ES-I3 (cell line): Measurements from ENCODE around the gene MRGPRF.

Experiments used
- H3K36me3 ChIP-seq: 2 replicates; pipeline ENCODE4 v1.6.1; 2013; ENCODE audit warnings: mild to moderate bottlenecking, low read length, control low read depth, moderate library complexity; ENCODE audit not compliant: insufficient read depth
- H3K4me1 ChIP-seq: 2 replicates; pipeline ENCODE4 v1.6.1; 2013; ENCODE audit warnings: mild to moderate bottlenecking, control low read depth, low read length; ENCODE audit not compliant: insufficient read depth
- H3K9ac ChIP-seq: 2 replicates; pipeline ENCODE4 v1.6.1; 2013; ENCODE audit warnings: low read depth, mild to moderate bottlenecking, low read length, moderate library complexity
- H3K9me3 ChIP-seq: 2 replicates; pipeline ENCODE4 v1.6.1; 2013; ENCODE audit warnings: mild to moderate bottlenecking, low read length, moderate library complexity; ENCODE audit not compliant: control insufficient read depth, insufficient read depth

The MRGPRF gene

GRCh38 chr11:68968306-68969250, 44.5 kb downstream of the MRGPRF start:
- H3K36me3 ChIP-seq = no peaks in the 10 kb centered on the region
- no peak overlapping the region for H3K9ac ChIP-seq
- H3K4me1 ChIP-seq = no peaks in the 10 kb centered on the region
- H3K9me3 ChIP-seq = no peaks in the 10 kb centered on the region

- Histone ChIP-seq H3K9ac (no peak overlapping the region), H3K9me3 (no peaks in the 10 kb centered on the region), H3K36me3 (no peaks in the 10 kb centered on the region), H3K4me1 (no peaks in the 10 kb centered on the region)
These were observed 45.9 kb downstream of the MRGPRF start for GRCh38 chr11:68966894-68967780.

GRCh38 chr11:68965901-68966853, 46.9 kb downstream of the MRGPRF start:
- no peak overlapping the region for H3K9ac ChIP-seq
- H3K4me1 ChIP-seq = no peaks in the 10 kb centered on the region
- H3K9me3 ChIP-seq = no peaks in the 10 kb centered on the region
- no peaks in the 10 kb centered on the region for H3K36me3 ChIP-seq

- no peaks in the 10 kb centered on the region for H3K9me3 ChIP-seq
- H3K4me1 ChIP-seq = no peaks in the 10 kb centered on the region
- H3K9ac ChIP-seq = no peak overlapping the region
- H3K36me3 ChIP-seq = no peaks in the 10 kb centered on the region
These were observed 49.3 kb downstream of the MRGPRF start for GRCh38 chr11:68963779-68964178.

- Histone ChIP-seq H3K36me3 (no peaks in the 10 kb centered on the region), H3K9ac (no peak overlapping the region), H3K4me1 (no peaks in the 10 kb centered on the region), H3K9me3 (no peaks in the 10 kb centered on the region)
These were observed 50.4 kb downstream of the MRGPRF start for GRCh38 chr11:68962527-68963250.

GRCh38 chr11:68961245-68961644, 51.8 kb downstream of the MRGPRF start:
- H3K4me1 ChIP-seq = no peaks in the 10 kb centered on the region
- no peak overlapping the region for H3K9ac ChIP-seq
- H3K9me3 ChIP-seq = no peaks in the 10 kb centered on the region
- no peaks in the 10 kb centered on the region for H3K36me3 ChIP-seq

- Histone ChIP-seq H3K9ac (no peak overlapping the region), H3K4me1 (no peaks in the 10 kb centered on the region), H3K36me3 (no peaks in the 10 kb centered on the region), H3K9me3 (no peaks in the 10 kb centered on the region)
These were observed 52.6 kb downstream of the MRGPRF start for GRCh38 chr11:68960294-68961071.

- Histone ChIP-seq H3K9ac (no peak overlapping the region), H3K9me3 (no peaks in the 10 kb centered on the region), H3K36me3 (no peaks in the 10 kb centered on the region), H3K4me1 (peaks cover 5% of the 10 kb centered on the region; the same call in 1 of the 2 replicates)
These were observed 53.4 kb downstream of the MRGPRF start for GRCh38 chr11:68959465-68960293.

GRCh38 chr11:68958211-68958610, 54.8 kb downstream of the MRGPRF start:
- no peaks in the 10 kb centered on the region for H3K9me3 ChIP-seq
- no peaks in the 10 kb centered on the region for H3K36me3 ChIP-seq
- H3K9ac ChIP-seq = no peak overlapping the region
- peaks cover 5% of the 10 kb centered on the region; the same call in 1 of the 2 replicates for H3K4me1 ChIP-seq

- Histone ChIP-seq H3K36me3 (no peaks in the 10 kb centered on the region), H3K4me1 (peaks cover 5% of the 10 kb centered on the region; the same call in 1 of the 2 replicates), H3K9me3 (no peaks in the 10 kb centered on the region), H3K9ac (no peak overlapping the region)
These were observed 56.3 kb downstream of the MRGPRF start for GRCh38 chr11:68956547-68957254.

- Histone ChIP-seq H3K9ac (no peak overlapping the region), H3K4me1 (peaks cover 6% of the 10 kb centered on the region; the same call in 1 of the 2 replicates), H3K9me3 (no peaks in the 10 kb centered on the region), H3K36me3 (no peaks in the 10 kb centered on the region)
These were observed 56.9 kb downstream of the MRGPRF start for GRCh38 chr11:68956142-68956541.

- H3K4me1 ChIP-seq = peaks cover 11% of the 10 kb centered on the region
- no peaks in the 10 kb centered on the region for H3K36me3 ChIP-seq
- H3K9ac ChIP-seq = no peak overlapping the region
- no peaks in the 10 kb centered on the region for H3K9me3 ChIP-seq
These were observed 57.5 kb downstream of the MRGPRF start for GRCh38 chr11:68955607-68955958.
